ENCODE results near the gene HHIPL2.

- no peak for TF ChIP-seq POLR2A (IDR thresholded peaks at IDR 0.05)
- TF ChIP-seq CTCF (IDR thresholded peaks at IDR 0.05) = no peak
These were observed 24.1 kb downstream of the HHIPL2 start for GRCh38 chr1:222523852-222524251.
